RWPE2 (cell line): ENCODE results near the gene CNIH3.

Experiments
- ATAC-seq: fragments of 200-7000 bp; cut with Tn5 transposase; 3 replicates; pipeline ENCODE4 v1.9.1; 2021; ENCODE audit warnings: low read depth
- DNase-seq: peaks from one replicate; pipeline ENCODE4 v3.0.0-alpha.2; 2020; ENCODE audit warnings: low spot score
- H3K27ac ChIP-seq: fragments of 450-650 bp; 2 replicates; pipeline ENCODE4 v1.5.1; 2017; ENCODE audit warnings: mild to moderate bottlenecking; ENCODE audit not compliant: poor library complexity, severe bottlenecking
- H3K27me3 ChIP-seq: fragments of 250-450 bp; sonication (Bioruptor Pico); 2 replicates; pipeline ENCODE4 v1.5.1; 2021; ENCODE audit warnings: mild to moderate bottlenecking, moderate library complexity; ENCODE audit not compliant: insufficient read depth, poor library complexity, severe bottlenecking
- H3K36me3 ChIP-seq: fragments of 250-450 bp; sonication (Bioruptor Pico); 2 replicates; pipeline ENCODE4 v1.5.1; 2020; ENCODE audit warnings: low read depth, mild to moderate bottlenecking, moderate library complexity
- H3K4me1 ChIP-seq: fragments of 250-450 bp; sonication (Bioruptor Pico); 2 replicates; pipeline ENCODE4 v1.5.1; 2021; ENCODE audit warnings: mild to moderate bottlenecking, moderate library complexity; ENCODE audit not compliant: insufficient read depth, poor library complexity, severe bottlenecking
- H3K4me3 ChIP-seq: fragments of 250-450 bp; sonication (Bioruptor Pico); 2 replicates; pipeline ENCODE4 v1.5.1; 2021; ENCODE audit warnings: mild to moderate bottlenecking, moderate library complexity; ENCODE audit not compliant: severe bottlenecking
- H3K9me3 ChIP-seq: fragments of 250-450 bp; sonication (Bioruptor Pico); 2 replicates; pipeline ENCODE4 v1.5.1; 2021; ENCODE audit warnings: mild to moderate bottlenecking, moderate library complexity; ENCODE audit not compliant: severe bottlenecking
- CTCF ChIP-seq: fragments of 450-650 bp; IDR thresholded peaks from one replicate; pipeline ENCODE4 v1.5.1; 2017; ENCODE audit warnings: mild to moderate bottlenecking, moderate library complexity; ENCODE audit not compliant: poor library complexity, severe bottlenecking

CNIH3 gene

GRCh38 chr1:224700918-224701531 is 84.9 kb downstream of the CNIH3 start:
- Histone ChIP-seq H3K9me3 (no peaks in the 10 kb centered on the region), H3K27ac (no peak overlapping the region), H3K36me3 (no peaks in the 10 kb centered on the region), H3K4me3 (no peak overlapping the region), H3K27me3 (no peaks in the 10 kb centered on the region), H3K4me1 (no peaks in the 10 kb centered on the region)
- DNase-seq: no peak
- ATAC-seq: no peak
- no peak for TF ChIP-seq CTCF

GRCh38 chr1:224703702-224704101 is 87.6 kb downstream of the CNIH3 start:
- H3K27me3 ChIP-seq: no peaks in the 10 kb centered on the region
- no peak for ATAC-seq
- no peak for TF ChIP-seq CTCF
- H3K4me1 ChIP-seq: no peaks in the 10 kb centered on the region
- no peak overlapping the region for H3K27ac ChIP-seq
- no peaks in the 10 kb centered on the region for H3K9me3 ChIP-seq
- no peaks in the 10 kb centered on the region for H3K36me3 ChIP-seq
- H3K4me3 ChIP-seq: no peak overlapping the region
- DNase-seq: no peak

GRCh38 chr1:224704107-224704735 is 88.1 kb downstream of the CNIH3 start:
- H3K4me3 ChIP-seq: no peak overlapping the region
- DNase-seq (no peak), ATAC-seq (no peak)
- H3K4me1 ChIP-seq: no peaks in the 10 kb centered on the region
- H3K27ac ChIP-seq: no peak overlapping the region
- no peaks in the 10 kb centered on the region for H3K9me3 ChIP-seq
- no peaks in the 10 kb centered on the region for H3K36me3 ChIP-seq
- TF ChIP-seq CTCF: no peak
- no peaks in the 10 kb centered on the region for H3K27me3 ChIP-seq

GRCh38 chr1:224705578-224705977 is 89.5 kb downstream of the CNIH3 start:
- no peaks in the 10 kb centered on the region for H3K36me3 ChIP-seq
- H3K27ac ChIP-seq: no peak overlapping the region
- ATAC-seq (no peak), DNase-seq (no peak)
- no peaks in the 10 kb centered on the region for H3K9me3 ChIP-seq
- H3K4me1 ChIP-seq: no peaks in the 10 kb centered on the region
- TF ChIP-seq CTCF: no peak
- H3K4me3 ChIP-seq: no peak overlapping the region
- H3K27me3 ChIP-seq: no peaks in the 10 kb centered on the region
